ENCODE results near the gene NUDT14.
A peak's percentile ranks its signal among the peaks of the same experiment; 100 is the strongest.

- TF ChIP-seq POLR2A (IDR thresholded peaks at IDR 0.05) = no peak
- TF ChIP-seq CTCF (IDR thresholded peaks at IDR 0.05) = peak; percentile 78 to 97 (median 94)
Observed at GRCh38 chr14:105203057-105203531, 22.0 kb upstream of the NUDT14 start.

Data from esophagus squamous epithelium (tissue), 4 donors.